Measurements from ENCODE around the gene UGT1A7. TPM values are rescaled to one million over a fixed set of nuclear protein-coding genes. Genes with fewer than 3 reads are reported as not detected.

The UGT1A7 gene
- polyA plus RNA-seq, 1 experiment, result 0.04 TPM

DNA sequence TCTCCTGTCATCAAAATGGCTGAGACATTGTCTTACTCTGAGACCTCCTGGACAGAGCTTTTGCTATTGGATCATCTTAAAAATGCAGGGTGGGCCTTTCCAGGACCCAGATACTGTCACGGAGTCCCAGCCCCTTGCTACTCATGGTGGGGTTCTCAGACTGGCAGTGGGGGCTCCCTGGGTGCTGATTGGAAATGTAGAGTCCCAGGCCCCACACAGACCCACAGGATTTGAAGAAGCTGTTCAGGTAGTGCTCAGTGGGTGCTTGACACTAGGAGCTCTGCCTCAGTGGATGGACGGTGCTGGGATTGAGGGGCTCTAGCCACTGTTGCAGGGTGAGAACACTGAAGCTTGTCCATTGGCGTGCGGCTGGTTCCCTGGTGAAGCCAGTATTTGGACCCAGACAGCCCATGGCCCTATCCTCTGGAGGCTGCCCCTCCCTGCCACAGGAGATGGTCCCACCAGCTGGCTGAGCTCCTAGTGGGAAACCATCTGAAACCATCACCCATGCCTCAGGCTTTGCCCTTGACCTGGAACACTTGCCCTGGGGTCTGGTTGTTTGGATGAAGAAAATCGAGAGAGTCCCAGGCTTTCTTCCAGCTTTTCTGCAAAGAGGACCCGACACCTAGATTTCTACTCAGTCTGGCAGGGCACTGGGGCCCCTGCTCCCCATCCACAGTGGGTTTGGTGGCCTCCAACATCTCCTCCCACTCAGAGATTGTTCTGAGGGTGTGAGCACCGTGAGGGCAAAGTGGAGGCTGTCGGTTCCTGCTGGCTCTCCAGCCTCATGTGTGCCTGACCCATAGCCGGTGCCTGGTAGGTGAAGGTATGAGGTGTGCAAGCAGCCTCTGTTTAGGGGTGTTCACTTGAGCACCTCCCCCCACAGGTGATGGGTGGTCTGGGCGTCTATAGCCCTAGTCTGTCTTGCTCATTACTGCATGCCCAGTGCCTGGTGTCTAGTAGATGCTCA, 126.5 kb downstream of the UGT1A7 start:
- POLR2A ChIA-PET, result no interaction called here
- Histone ChIP-seq H3K27ac (ENCODE audit: low read depth, low read length) (no peak overlapping the region), H3K4me3 (ENCODE audit: low read depth, low read length) (no peak overlapping the region), H3K9me3 (ENCODE audit: control insufficient read depth, insufficient read depth, low read length) (peaks cover 5% of the 10 kb centered on the region; the same call in 1 of the 2 replicates), H3K27me3 (ENCODE audit: control insufficient read depth, insufficient read depth, low read length) (peaks cover 13% of the 10 kb centered on the region)
- TF ChIP-seq CTCF (IDR thresholded peaks at IDR 0.05; ENCODE audit: low read depth, low read length), result no peak
- no peak for DNase-seq (ENCODE audit: low read depth, low spot score)
- CTCF ChIA-PET, result no interaction called here

DNA sequence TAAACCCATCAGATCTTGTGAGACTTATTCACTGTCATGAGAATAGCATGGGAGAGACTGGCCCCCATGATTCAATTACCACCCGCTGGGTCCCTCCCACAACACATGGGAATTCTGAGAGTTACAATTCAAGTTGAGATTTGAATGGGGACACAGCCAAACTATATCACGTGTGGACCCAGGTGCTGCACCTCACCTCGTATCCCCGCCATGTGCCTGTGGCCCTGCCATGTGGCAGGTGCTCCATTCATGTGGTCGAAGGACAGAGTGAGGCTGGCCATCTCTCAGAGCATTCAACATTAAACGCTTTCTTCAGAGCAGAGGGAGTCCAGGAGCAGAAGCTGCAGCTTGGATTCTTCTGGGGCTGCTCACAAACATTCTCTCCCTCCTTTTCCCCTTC, 128.7 kb downstream of the UGT1A7 start:
- H3K27ac ChIP-seq (ENCODE audit: low read depth, low read length), result no peak overlapping the region
- POLR2A ChIA-PET, result no interaction called here
- no peak for TF ChIP-seq CTCF (IDR thresholded peaks at IDR 0.05; ENCODE audit: low read depth, low read length)
- CTCF ChIA-PET, result no interaction called here
- DNase-seq (ENCODE audit: low read depth, low spot score), result no peak
- H3K27me3 ChIP-seq (ENCODE audit: control insufficient read depth, insufficient read depth, low read length), result peaks cover 13% of the 10 kb centered on the region
- no peak overlapping the region for H3K4me3 ChIP-seq (ENCODE audit: low read depth, low read length)
- H3K9me3 ChIP-seq (ENCODE audit: control insufficient read depth, insufficient read depth, low read length), result peaks cover 5% of the 10 kb centered on the region; the same call in 1 of the 2 replicates

DNA sequence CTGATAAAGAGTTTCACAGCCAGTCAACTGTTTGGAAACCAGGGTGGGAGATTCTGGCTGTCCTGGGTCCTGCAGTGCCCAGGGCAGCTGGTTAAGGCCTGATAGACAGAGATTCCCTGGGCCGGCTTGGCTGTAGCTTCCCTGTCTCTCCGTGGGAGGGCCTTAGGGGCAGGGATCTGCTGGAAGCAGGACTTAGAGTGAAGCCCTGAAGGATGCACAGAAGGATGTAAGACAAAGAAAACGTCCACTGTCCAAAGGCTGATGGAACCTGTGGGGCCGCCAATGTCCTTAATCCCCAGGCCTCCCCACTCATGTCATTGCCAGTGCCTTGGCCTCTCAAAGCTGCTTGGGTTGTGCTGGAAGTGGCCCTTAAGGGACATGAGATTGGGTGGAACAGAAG, 129.4 kb downstream of the UGT1A7 start:
- TF ChIP-seq CTCF (IDR thresholded peaks at IDR 0.05; ENCODE audit: low read depth, low read length), result no peak
- no peak overlapping the region for H3K27ac ChIP-seq (ENCODE audit: low read depth, low read length)
- no peak for DNase-seq (ENCODE audit: low read depth, low spot score)
- peaks cover 5% of the 10 kb centered on the region; the same call in 1 of the 2 replicates for H3K9me3 ChIP-seq (ENCODE audit: control insufficient read depth, insufficient read depth, low read length)
- ChIA-PET CTCF (no interaction called here), POLR2A (no interaction called here)
- no peak overlapping the region for H3K4me3 ChIP-seq (ENCODE audit: low read depth, low read length)
- H3K27me3 ChIP-seq (ENCODE audit: control insufficient read depth, insufficient read depth, low read length), result peaks cover 13% of the 10 kb centered on the region

- ChIA-PET POLR2A (no interaction called here), CTCF (no interaction called here)
- peaks cover 13% of the 10 kb centered on the region for H3K27me3 ChIP-seq (ENCODE audit: control insufficient read depth, insufficient read depth, low read length)
- H3K27ac ChIP-seq (ENCODE audit: low read depth, low read length), result no peak overlapping the region
- no peak for TF ChIP-seq CTCF (IDR thresholded peaks at IDR 0.05; ENCODE audit: low read depth, low read length)
- no peak for DNase-seq (ENCODE audit: low read depth, low spot score)
- no peak overlapping the region for H3K4me3 ChIP-seq (ENCODE audit: low read depth, low read length)
- H3K9me3 ChIP-seq (ENCODE audit: control insufficient read depth, insufficient read depth, low read length), result peaks cover 5% of the 10 kb centered on the region; the same call in 1 of the 2 replicates
These were observed 130.0 kb downstream of the UGT1A7 start for GRCh38 chr2:233811732-233812131.

Measured in AG04450 (cell line).